Natural killer cell (primary cell): ENCODE results near the gene PXDN. TPM values are rescaled to one million over a fixed set of nuclear protein-coding genes. Genes with fewer than 3 reads are reported as not detected.

Experiments used
- ATAC-seq, 3 donors: fragments of 150-1000 bp in 2 of 3; fragments of 200-7000 bp in 1 of 3; cut with Tn5 transposase; 1 replicate in 1 of 3; 2 replicates in 2 of 3; pipeline ENCODE4 v1.10.0; 2021; ENCODE audit warnings: mild to moderate bottlenecking in 2 of 3, moderate library complexity in 2 of 3
- DNase-seq, 2 donors: peaks; one replicate each; pipeline versions ENCODE4 v3.0.0 to v3.0.0-alpha.2; 2013 to 2021; ENCODE audit warnings: mixed read lengths in 1 of 2
- H3K27ac ChIP-seq: one replicate; pipeline ENCODE4 v1.5.1; 2013; ENCODE audit warnings: mild to moderate bottlenecking, low read length
- H3K27me3 ChIP-seq: one replicate; pipeline ENCODE4 v1.6.1; 2013; ENCODE audit warnings: low read length; ENCODE audit not compliant: control insufficient read depth, insufficient read depth
- H3K36me3 ChIP-seq: one replicate; pipeline ENCODE4 v1.6.1; 2013; ENCODE audit warnings: low read length; ENCODE audit not compliant: control insufficient read depth, insufficient read depth
- H3K4me1 ChIP-seq: one replicate; pipeline ENCODE4 v1.6.1; 2013; ENCODE audit warnings: low read length; ENCODE audit not compliant: control insufficient read depth, insufficient read depth
- H3K4me3 ChIP-seq: one replicate; pipeline ENCODE4 v1.5.1; 2013; ENCODE audit warnings: low read length
- H3K9me3 ChIP-seq: one replicate; pipeline ENCODE4 v1.6.1; 2013; ENCODE audit warnings: low read length; ENCODE audit not compliant: control insufficient read depth, insufficient read depth
- H3K27ac Mint-ChIP-seq, 2 donors: one replicate each; pipeline ENCODE4 v1.8.0; 2022; ENCODE audit warnings: mild to moderate bottlenecking in 2 of 2, mixed read lengths in 2 of 2, moderate library complexity in 1 of 2
- H3K27me3 Mint-ChIP-seq, 2 donors: one replicate each; pipeline ENCODE4 v1.8.0; 2022; ENCODE audit warnings: low read depth in 2 of 2, mixed read lengths in 2 of 2
- H3K36me3 Mint-ChIP-seq: one replicate; pipeline ENCODE4 v1.8.0; 2022; ENCODE audit warnings: mixed read lengths
- H3K4me1 Mint-ChIP-seq, 2 donors: one replicate each; pipeline ENCODE4 v1.8.0; 2022; ENCODE audit warnings: mixed read lengths in 2 of 2
- H3K4me3 Mint-ChIP-seq: one replicate; pipeline ENCODE4 v1.8.0; 2022; ENCODE audit warnings: mild to moderate bottlenecking, moderate library complexity, mixed read lengths
- H3K9me3 Mint-ChIP-seq, 2 donors: one replicate each; pipeline ENCODE4 v1.8.0; 2022; ENCODE audit warnings: mixed read lengths in 2 of 2
- CTCF ChIP-seq: fragments of 200-600 bp; IDR thresholded peaks from one replicate; pipeline ENCODE4 v1.8.0; 2022; ENCODE audit warnings: antibody characterized with exemption
- WGBS: methylation state at CpG from one replicate; pipeline ENCODE4 v1.1.7; 2013; ENCODE audit warnings: missing lambda C conversion rate; ENCODE audit not compliant: insufficient coverage; 5-methylcytosine and 5-hydroxymethylcytosine counted together
- intact Hi-C: fragments of 100-400 bp; cut with micrococcal nuclease; formaldehyde crosslinking; loops from one replicate; pipeline ENCODE4 v1.14.2; 2022
- total RNA-seq, 4 donors: library from RNA; stranded (reverse); fragments of 120-200 nt in 1 of 4; gene quantifications; one replicate each; pipeline versions ENCODE4 v1.2.3 to v1.2.4, GENCODE V29; 2013 to 2022

Gene PXDN
- total RNA-seq, 3 donors from 2014 or later (not counting 1 experiment from before 2014, with no cell fraction given), result 2.1 to 3.7 (median 2.5) TPM

GRCh38 chr2:1731963-1732768, 12.1 kb downstream of the PXDN start:
- Histone ChIP-seq H3K27me3 (no peaks in the 10 kb centered on the region), H3K4me3 (no peak overlapping the region), H3K9me3 (no peaks in the 10 kb centered on the region), H3K27ac (no peak overlapping the region), H3K4me1 (no peaks in the 10 kb centered on the region), H3K36me3 (no peaks in the 10 kb centered on the region)
- Mint-ChIP-seq H3K36me3 (no peaks in the 10 kb centered on the region), H3K9me3 (no peaks in the 10 kb centered on the region), H3K27ac (no peak overlapping the region), H3K4me3 (no peak overlapping the region), H3K27me3 (peaks cover 0 to 7% of the 10 kb centered on the region in 2 donors), H3K4me1 (no peaks in the 10 kb centered on the region)
- 57% methylated on average over 10 of the region's 10 CpGs for WGBS
- intact Hi-C loops, result no loop called here
- ATAC-seq (no peak), DNase-seq (no peak)
- no peak for TF ChIP-seq CTCF

GRCh38 chr2:1731447-1731962, 12.8 kb downstream of the PXDN start:
- Mint-ChIP-seq H3K4me1 (no peaks in the 10 kb centered on the region), H3K27me3 (peaks cover 0 to 7% of the 10 kb centered on the region in 2 donors), H3K36me3 (no peaks in the 10 kb centered on the region), H3K4me3 (no peak overlapping the region), H3K27ac (no peak overlapping the region), H3K9me3 (no peaks in the 10 kb centered on the region)
- TF ChIP-seq CTCF, result no peak
- H3K27ac ChIP-seq, result no peak overlapping the region
- H3K4me3 ChIP-seq, result no peak overlapping the region
- intact Hi-C loops, result no loop called here
- DNase-seq, result no peak
- no peaks in the 10 kb centered on the region for H3K27me3 ChIP-seq
- no peaks in the 10 kb centered on the region for H3K9me3 ChIP-seq
- ATAC-seq, result no peak
- 83% methylated on average over 8 of the region's 8 CpGs for WGBS
- no peaks in the 10 kb centered on the region for H3K4me1 ChIP-seq
- H3K36me3 ChIP-seq, result no peaks in the 10 kb centered on the region

GRCh38 chr2:1730015-1730927, 14.0 kb downstream of the PXDN start:
- H3K27me3 ChIP-seq, result no peaks in the 10 kb centered on the region
- no peaks in the 10 kb centered on the region for H3K4me1 ChIP-seq
- Mint-ChIP-seq H3K27me3 (no peaks in the 10 kb centered on the region), H3K9me3 (no peaks in the 10 kb centered on the region), H3K4me3 (no peak overlapping the region), H3K36me3 (no peaks in the 10 kb centered on the region), H3K4me1 (no peaks in the 10 kb centered on the region), H3K27ac (no peak overlapping the region)
- H3K9me3 ChIP-seq, result no peaks in the 10 kb centered on the region
- H3K36me3 ChIP-seq, result no peaks in the 10 kb centered on the region
- no peak overlapping the region for H3K27ac ChIP-seq
- DNase-seq (no peak), ATAC-seq (no peak)
- intact Hi-C loops, result no loop called here
- no peak for TF ChIP-seq CTCF
- no peak overlapping the region for H3K4me3 ChIP-seq
- 78% methylated on average over 10 of the region's 10 CpGs for WGBS
